Measurements from ENCODE around the gene HAPLN3.

Gene HAPLN3

DNA sequence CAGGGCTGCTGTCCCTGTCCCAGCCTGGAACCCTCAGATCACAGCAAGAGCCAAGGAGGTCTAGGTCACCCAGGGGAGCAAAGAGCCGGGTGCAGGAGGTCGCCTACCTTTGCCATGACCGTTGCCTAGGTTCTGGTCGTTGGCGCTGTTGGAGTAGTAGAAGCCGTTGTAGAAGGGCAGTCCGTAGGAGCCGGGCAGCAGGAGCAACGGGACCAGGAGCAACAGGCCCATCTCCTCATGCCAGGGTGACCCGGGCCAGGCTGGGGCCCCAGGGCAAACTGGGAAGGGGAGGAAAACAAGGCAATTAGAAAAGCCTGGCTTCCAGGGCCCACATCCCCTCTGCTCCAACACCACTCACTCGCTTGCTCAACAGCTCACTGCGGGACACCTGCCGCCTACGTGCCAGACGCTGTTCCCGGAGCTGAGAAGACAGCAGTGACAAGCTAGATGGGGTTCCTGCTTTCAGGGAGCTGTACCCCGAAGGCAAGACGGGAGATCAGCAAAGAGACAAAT lies 8.2 kb downstream of the HAPLN3 start:
- H3K36me3 ChIP-seq (replicated peaks; ENCODE audit: insufficient read depth, low read length), result no peaks in the 10 kb centered on the region
- TF ChIP-seq EZH2phosphoT487 (IDR thresholded peaks at IDR 0.05; ENCODE audit: low read length) (no peak), EZH2 (optimal IDR thresholded peaks at IDR 0.05; ENCODE audit: low read depth, low read length) (no peak)
- TF ChIP-seq, protein P1, sequence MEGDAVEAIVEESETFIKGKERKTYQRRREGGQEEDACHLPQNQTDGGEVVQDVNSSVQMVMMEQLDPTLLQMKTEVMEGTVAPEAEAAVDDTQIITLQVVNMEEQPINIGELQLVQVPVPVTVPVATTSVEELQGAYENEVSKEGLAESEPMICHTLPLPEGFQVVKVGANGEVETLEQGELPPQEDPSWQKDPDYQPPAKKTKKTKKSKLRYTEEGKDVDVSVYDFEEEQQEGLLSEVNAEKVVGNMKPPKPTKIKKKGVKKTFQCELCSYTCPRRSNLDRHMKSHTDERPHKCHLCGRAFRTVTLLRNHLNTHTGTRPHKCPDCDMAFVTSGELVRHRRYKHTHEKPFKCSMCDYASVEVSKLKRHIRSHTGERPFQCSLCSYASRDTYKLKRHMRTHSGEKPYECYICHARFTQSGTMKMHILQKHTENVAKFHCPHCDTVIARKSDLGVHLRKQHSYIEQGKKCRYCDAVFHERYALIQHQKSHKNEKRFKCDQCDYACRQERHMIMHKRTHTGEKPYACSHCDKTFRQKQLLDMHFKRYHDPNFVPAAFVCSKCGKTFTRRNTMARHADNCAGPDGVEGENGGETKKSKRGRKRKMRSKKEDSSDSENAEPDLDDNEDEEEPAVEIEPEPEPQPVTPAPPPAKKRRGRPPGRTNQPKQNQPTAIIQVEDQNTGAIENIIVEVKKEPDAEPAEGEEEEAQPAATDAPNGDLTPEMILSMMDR (IDR thresholded peaks at IDR 0.05; ENCODE audit: low read length), result no peak
- no peaks in the 10 kb centered on the region for H3K9me3 ChIP-seq (replicated peaks; ENCODE audit: insufficient read depth, low read length)
- H3K4me3 ChIP-seq (ENCODE audit: low read length), result no peak overlapping the region
- H3K79me2 ChIP-seq (ENCODE audit: low read length), result no peaks in the 10 kb centered on the region
- H3K4me1 ChIP-seq (ENCODE audit: low read length), result no peaks in the 10 kb centered on the region
- no peak overlapping the region for H3K4me2 ChIP-seq (ENCODE audit: low read depth, low read length)
- H3K9me2 ChIP-seq (replicated peaks; ENCODE audit: insufficient read depth, low read length), result no peaks in the 10 kb centered on the region
- H3F3A ChIP-seq (ENCODE audit: insufficient read depth, low read length), result no peaks in the 10 kb centered on the region
- no peaks in the 10 kb centered on the region for H4K20me1 ChIP-seq (ENCODE audit: insufficient read depth, low read length)
- no peak for DNase-seq
- H2AFZ ChIP-seq (ENCODE audit: low read length), result no peak overlapping the region
- H3K9ac ChIP-seq (ENCODE audit: low read length), result no peak overlapping the region
- H3K27ac ChIP-seq (ENCODE audit: low read length), result no peak overlapping the region
- no peaks in the 10 kb centered on the region for H3K27me3 ChIP-seq (replicated peaks; ENCODE audit: insufficient read depth, low read length)

DNA sequence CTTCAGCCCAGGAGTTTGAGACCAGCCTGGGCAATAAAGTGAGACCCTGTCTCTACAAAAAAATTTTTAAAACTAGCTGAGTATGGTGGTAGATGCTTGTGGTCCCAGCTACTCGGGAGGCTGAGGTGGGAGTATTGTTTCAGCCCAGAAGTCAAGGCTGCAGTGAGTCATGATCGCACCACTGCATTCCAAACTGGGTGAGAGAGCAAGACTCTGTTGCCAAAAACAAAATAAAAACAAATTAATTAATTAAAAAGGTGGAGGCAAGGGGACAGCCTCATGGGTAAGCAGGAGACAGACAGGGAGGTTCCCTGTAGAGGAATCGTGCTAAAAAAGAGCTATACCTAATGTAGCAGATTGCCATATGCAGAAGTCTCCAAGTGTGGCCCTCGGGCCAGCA lies 12.6 kb downstream of the HAPLN3 start:
- H3K4me3 ChIP-seq (ENCODE audit: low read length), result no peak overlapping the region
- DNase-seq, result no peak
- no peaks in the 10 kb centered on the region for H3K36me3 ChIP-seq (replicated peaks; ENCODE audit: insufficient read depth, low read length)
- H3K27me3 ChIP-seq (replicated peaks; ENCODE audit: insufficient read depth, low read length), result no peaks in the 10 kb centered on the region
- H3K9ac ChIP-seq (ENCODE audit: low read length), result no peak overlapping the region
- H3K79me2 ChIP-seq (ENCODE audit: low read length), result no peaks in the 10 kb centered on the region
- no peaks in the 10 kb centered on the region for H3K4me1 ChIP-seq (ENCODE audit: low read length)
- no peaks in the 10 kb centered on the region for H3K9me3 ChIP-seq (replicated peaks; ENCODE audit: insufficient read depth, low read length)
- no peak for TF ChIP-seq EZH2 (optimal IDR thresholded peaks at IDR 0.05; ENCODE audit: low read depth, low read length)
- no peak for TF ChIP-seq EZH2phosphoT487 (IDR thresholded peaks at IDR 0.05; ENCODE audit: low read length)
- TF ChIP-seq, protein P1 (IDR thresholded peaks at IDR 0.05; ENCODE audit: low read length), result no peak
- no peaks in the 10 kb centered on the region for H3F3A ChIP-seq (ENCODE audit: insufficient read depth, low read length)
- no peaks in the 10 kb centered on the region for H4K20me1 ChIP-seq (ENCODE audit: insufficient read depth, low read length)
- no peak overlapping the region for H3K4me2 ChIP-seq (ENCODE audit: low read depth, low read length)
- H3K9me2 ChIP-seq (replicated peaks; ENCODE audit: insufficient read depth, low read length), result no peaks in the 10 kb centered on the region
- H2AFZ ChIP-seq (ENCODE audit: low read length), result no peak overlapping the region
- H3K27ac ChIP-seq (ENCODE audit: low read length), result no peak overlapping the region

DNA sequence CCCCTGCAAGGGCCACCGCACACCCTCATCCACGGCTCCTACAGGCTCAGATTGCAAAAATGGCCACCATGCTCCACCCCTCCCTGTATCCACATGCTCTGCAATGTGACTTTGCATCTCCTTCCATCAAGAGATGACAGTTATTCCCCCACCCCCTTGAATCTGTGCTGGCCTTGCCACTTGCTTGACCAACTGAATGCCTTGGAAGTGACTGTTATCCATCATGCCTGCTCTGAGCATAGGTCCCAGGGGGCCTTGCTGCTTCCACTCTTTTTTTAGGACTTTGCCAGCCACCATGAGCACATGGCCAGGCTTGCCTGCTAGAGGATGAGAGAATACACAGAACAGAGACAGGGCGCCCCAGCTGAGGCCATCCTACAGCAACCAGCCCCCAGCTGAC lies 13.6 kb downstream of the HAPLN3 start:
- Histone ChIP-seq H3K9me3 (replicated peaks; ENCODE audit: insufficient read depth, low read length) (no peaks in the 10 kb centered on the region), H3K4me2 (ENCODE audit: low read depth, low read length) (no peak overlapping the region), H3K36me3 (replicated peaks; ENCODE audit: insufficient read depth, low read length) (no peaks in the 10 kb centered on the region), H3K79me2 (ENCODE audit: low read length) (no peaks in the 10 kb centered on the region), H3K9me2 (replicated peaks; ENCODE audit: insufficient read depth, low read length) (no peaks in the 10 kb centered on the region), H3K27ac (ENCODE audit: low read length) (no peak overlapping the region), H3F3A (ENCODE audit: insufficient read depth, low read length) (no peaks in the 10 kb centered on the region), H3K9ac (ENCODE audit: low read length) (no peak overlapping the region), H3K4me3 (ENCODE audit: low read length) (no peak overlapping the region), H2AFZ (ENCODE audit: low read length) (no peak overlapping the region), H3K27me3 (replicated peaks; ENCODE audit: insufficient read depth, low read length) (no peaks in the 10 kb centered on the region), H3K4me1 (ENCODE audit: low read length) (no peaks in the 10 kb centered on the region), H4K20me1 (ENCODE audit: insufficient read depth, low read length) (no peaks in the 10 kb centered on the region)
- DNase-seq, result no peak
- TF ChIP-seq EZH2 (optimal IDR thresholded peaks at IDR 0.05; ENCODE audit: low read depth, low read length), result no peak
- TF ChIP-seq EZH2phosphoT487 (IDR thresholded peaks at IDR 0.05; ENCODE audit: low read length), result no peak

DNA sequence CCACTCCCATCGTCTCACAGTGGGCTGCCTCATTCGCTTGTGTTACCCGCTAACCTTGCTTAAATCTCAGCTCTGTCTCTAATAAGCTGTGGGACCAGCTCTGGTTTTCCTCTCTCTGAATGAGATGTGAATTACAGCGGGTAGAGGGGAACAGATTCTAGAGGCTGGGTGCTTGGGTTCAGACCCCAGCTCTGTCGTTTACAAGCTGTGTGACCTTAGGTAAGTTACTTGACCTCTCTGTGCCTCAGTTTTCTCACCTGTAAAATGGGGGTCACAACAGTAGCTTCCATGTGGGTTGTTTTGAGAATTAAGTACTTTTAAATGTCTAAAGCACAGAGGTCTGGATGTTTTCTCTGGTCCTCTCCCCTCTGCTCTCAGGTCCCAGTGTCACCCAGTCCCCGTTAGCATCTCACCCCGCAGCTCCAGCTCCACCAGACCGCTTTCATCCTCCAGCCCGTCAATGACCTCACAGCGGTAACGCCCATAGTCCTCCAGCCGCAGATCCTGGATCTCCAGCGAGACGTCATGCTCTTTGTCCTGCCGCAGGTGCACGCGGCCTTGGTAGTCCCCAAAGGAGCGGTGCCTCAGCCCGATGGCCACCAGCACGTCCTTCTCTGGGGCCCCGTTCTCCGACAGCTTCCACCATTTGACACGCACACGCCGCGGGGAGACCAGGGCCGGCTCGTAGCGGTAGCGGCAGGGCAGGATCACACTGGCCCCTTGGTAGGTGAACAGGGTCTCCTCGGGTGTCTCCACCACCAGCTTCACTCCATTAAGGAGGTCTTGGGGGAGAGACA lies 14.2 kb downstream of the HAPLN3 start:
- TF ChIP-seq EZH2 (optimal IDR thresholded peaks at IDR 0.05; ENCODE audit: low read depth, low read length) (no peak), EZH2phosphoT487 (IDR thresholded peaks at IDR 0.05; ENCODE audit: low read length) (no peak)
- TF ChIP-seq, protein P1 (IDR thresholded peaks at IDR 0.05; ENCODE audit: low read length), result no peak
- H3K27ac ChIP-seq (ENCODE audit: low read length), result no peak overlapping the region
- H3K4me1 ChIP-seq (ENCODE audit: low read length), result no peaks in the 10 kb centered on the region
- no peak overlapping the region for H3K4me2 ChIP-seq (ENCODE audit: low read depth, low read length)
- H4K20me1 ChIP-seq (ENCODE audit: insufficient read depth, low read length), result no peaks in the 10 kb centered on the region
- no peaks in the 10 kb centered on the region for H3K79me2 ChIP-seq (ENCODE audit: low read length)
- no peak for DNase-seq
- H2AFZ ChIP-seq (ENCODE audit: low read length), result no peak overlapping the region
- H3K9me2 ChIP-seq (replicated peaks; ENCODE audit: insufficient read depth, low read length), result no peaks in the 10 kb centered on the region
- H3K27me3 ChIP-seq (replicated peaks; ENCODE audit: insufficient read depth, low read length), result no peaks in the 10 kb centered on the region
- H3F3A ChIP-seq (ENCODE audit: insufficient read depth, low read length), result no peaks in the 10 kb centered on the region
- H3K4me3 ChIP-seq (ENCODE audit: low read length), result no peak overlapping the region
- H3K36me3 ChIP-seq (replicated peaks; ENCODE audit: insufficient read depth, low read length), result no peaks in the 10 kb centered on the region
- no peaks in the 10 kb centered on the region for H3K9me3 ChIP-seq (replicated peaks; ENCODE audit: insufficient read depth, low read length)
- no peak overlapping the region for H3K9ac ChIP-seq (ENCODE audit: low read length)

Data from MM.1S (cell line).